K562 (cell line): ENCODE measurements around the gene AMZ1.
"Not testable (repeated sequence)": the region's sequence is repeated elsewhere in the genome, so short reads cannot be mapped to it uniquely, and the experiment has no call there.

Experiments used
- KLF10 ChIP-seq: fragments of 250-450 bp; sonication (Bioruptor Pico); IDR thresholded peaks from 2 replicates; pipeline ENCODE4 v1.6.1; 2021; ENCODE audit warnings: matching md5 sums
- MAFK ChIP-seq: IDR thresholded peaks from 2 replicates; pipeline ENCODE4 v1.6.1; 2011; ENCODE audit warnings: low read length, improper control_type of control experiment
- POLR2AphosphoS5 ChIP-seq: IDR thresholded peaks from 2 replicates; pipeline ENCODE4 v1.6.1; 2011; ENCODE audit warnings: mild to moderate bottlenecking, low read depth, low read length, moderate library complexity; ENCODE audit not compliant: control insufficient read depth, insufficient read depth
- SETDB1 ChIP-seq: IDR thresholded peaks from one replicate; pipeline ENCODE4 v1.6.1; 2012; ENCODE audit warnings: low read length, control low read depth, inconsistent platforms
- SMARCB1 ChIP-seq: IDR thresholded peaks from 2 replicates; pipeline ENCODE4 v1.6.1; 2011; ENCODE audit warnings: improper control_type of control experiment, low read depth; ENCODE audit not compliant: insufficient read length
- SP2 ChIP-seq: IDR thresholded peaks from 2 replicates; pipeline ENCODE4 v1.6.1; 2011; ENCODE audit warnings: mild to moderate bottlenecking, low read depth, low read length, moderate library complexity; ENCODE audit not compliant: poor library complexity, severe bottlenecking; ENCODE audit errors: extremely low read depth
- ZEB2 ChIP-seq: fragments of 450-650 bp; IDR thresholded peaks from 2 replicates; pipeline ENCODE4 v1.6.1; 2016
- TF ChIP-seq, protein P1 (sequence below): fragments of 450-650 bp; IDR thresholded peaks from 2 replicates; pipeline ENCODE4 v1.6.1; 2016; ENCODE audit warnings: mild to moderate bottlenecking
- TF ChIP-seq, protein P2 (sequence below), 3 experiments: IDR thresholded peaks in 2 of 3; conservative IDR thresholded peaks in 1 of 3; 2 replicates each; pipeline ENCODE4 v1.5.1; 2011 to 2012; ENCODE audit warnings: low read length in 3 of 3, mild to moderate bottlenecking in 3 of 3, control low read depth in 2 of 3, improper control_type of control experiment in 1 of 3, inconsistent platforms in 1 of 3, low read depth in 1 of 3, mixed read lengths in 1 of 3, moderate library complexity in 1 of 3; ENCODE audit not compliant: insufficient read depth in 2 of 3
- TF ChIP-seq, protein P3 (sequence below): fragments of 450-650 bp; IDR thresholded peaks from 2 replicates; pipeline ENCODE4 v1.6.1; 2016; ENCODE audit warnings: borderline replicate concordance

DNA sequence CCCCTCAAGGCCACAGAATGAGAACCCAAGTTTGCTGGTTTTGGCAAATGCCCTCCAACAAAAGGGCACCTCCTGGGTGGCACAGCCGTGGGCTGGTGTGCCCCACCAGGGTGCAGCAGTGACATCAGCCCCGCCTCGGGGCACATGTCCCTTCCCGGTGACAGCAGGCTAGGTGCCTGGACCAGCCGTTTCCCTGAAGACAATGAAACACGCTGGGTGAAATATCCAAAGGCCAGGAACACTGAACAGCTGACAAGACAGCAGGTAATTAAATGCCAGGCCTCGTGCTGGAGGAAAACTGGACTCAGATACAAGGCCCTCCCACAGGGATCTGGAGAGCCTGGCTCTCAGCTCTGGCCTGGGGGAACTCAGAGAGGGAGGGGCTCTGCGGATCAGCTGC lies 11.4 kb upstream of the AMZ1 start:
- TF ChIP-seq, protein P1, sequence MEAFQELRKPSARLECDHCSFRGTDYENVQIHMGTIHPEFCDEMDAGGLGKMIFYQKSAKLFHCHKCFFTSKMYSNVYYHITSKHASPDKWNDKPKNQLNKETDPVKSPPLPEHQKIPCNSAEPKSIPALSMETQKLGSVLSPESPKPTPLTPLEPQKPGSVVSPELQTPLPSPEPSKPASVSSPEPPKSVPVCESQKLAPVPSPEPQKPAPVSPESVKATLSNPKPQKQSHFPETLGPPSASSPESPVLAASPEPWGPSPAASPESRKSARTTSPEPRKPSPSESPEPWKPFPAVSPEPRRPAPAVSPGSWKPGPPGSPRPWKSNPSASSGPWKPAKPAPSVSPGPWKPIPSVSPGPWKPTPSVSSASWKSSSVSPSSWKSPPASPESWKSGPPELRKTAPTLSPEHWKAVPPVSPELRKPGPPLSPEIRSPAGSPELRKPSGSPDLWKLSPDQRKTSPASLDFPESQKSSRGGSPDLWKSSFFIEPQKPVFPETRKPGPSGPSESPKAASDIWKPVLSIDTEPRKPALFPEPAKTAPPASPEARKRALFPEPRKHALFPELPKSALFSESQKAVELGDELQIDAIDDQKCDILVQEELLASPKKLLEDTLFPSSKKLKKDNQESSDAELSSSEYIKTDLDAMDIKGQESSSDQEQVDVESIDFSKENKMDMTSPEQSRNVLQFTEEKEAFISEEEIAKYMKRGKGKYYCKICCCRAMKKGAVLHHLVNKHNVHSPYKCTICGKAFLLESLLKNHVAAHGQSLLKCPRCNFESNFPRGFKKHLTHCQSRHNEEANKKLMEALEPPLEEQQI = not testable (repeated sequence)
- TF ChIP-seq SMARCB1; KLF10 (CRISPR knock-in tag); POLR2AphosphoS5; ZEB2; SETDB1; SP2; MAFK: not testable (repeated sequence)
- TF ChIP-seq, protein P2, sequence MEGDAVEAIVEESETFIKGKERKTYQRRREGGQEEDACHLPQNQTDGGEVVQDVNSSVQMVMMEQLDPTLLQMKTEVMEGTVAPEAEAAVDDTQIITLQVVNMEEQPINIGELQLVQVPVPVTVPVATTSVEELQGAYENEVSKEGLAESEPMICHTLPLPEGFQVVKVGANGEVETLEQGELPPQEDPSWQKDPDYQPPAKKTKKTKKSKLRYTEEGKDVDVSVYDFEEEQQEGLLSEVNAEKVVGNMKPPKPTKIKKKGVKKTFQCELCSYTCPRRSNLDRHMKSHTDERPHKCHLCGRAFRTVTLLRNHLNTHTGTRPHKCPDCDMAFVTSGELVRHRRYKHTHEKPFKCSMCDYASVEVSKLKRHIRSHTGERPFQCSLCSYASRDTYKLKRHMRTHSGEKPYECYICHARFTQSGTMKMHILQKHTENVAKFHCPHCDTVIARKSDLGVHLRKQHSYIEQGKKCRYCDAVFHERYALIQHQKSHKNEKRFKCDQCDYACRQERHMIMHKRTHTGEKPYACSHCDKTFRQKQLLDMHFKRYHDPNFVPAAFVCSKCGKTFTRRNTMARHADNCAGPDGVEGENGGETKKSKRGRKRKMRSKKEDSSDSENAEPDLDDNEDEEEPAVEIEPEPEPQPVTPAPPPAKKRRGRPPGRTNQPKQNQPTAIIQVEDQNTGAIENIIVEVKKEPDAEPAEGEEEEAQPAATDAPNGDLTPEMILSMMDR (IDR thresholded peaks at IDR 0.05 in 2 of 3, conservative IDR thresholded peaks at IDR 0.05 in 1 of 3; ENCODE audit: insufficient read depth in 2 of 3, low read depth in 1 of 3, low read length in 3 of 3) = not testable (repeated sequence)
- TF ChIP-seq, protein P3, sequence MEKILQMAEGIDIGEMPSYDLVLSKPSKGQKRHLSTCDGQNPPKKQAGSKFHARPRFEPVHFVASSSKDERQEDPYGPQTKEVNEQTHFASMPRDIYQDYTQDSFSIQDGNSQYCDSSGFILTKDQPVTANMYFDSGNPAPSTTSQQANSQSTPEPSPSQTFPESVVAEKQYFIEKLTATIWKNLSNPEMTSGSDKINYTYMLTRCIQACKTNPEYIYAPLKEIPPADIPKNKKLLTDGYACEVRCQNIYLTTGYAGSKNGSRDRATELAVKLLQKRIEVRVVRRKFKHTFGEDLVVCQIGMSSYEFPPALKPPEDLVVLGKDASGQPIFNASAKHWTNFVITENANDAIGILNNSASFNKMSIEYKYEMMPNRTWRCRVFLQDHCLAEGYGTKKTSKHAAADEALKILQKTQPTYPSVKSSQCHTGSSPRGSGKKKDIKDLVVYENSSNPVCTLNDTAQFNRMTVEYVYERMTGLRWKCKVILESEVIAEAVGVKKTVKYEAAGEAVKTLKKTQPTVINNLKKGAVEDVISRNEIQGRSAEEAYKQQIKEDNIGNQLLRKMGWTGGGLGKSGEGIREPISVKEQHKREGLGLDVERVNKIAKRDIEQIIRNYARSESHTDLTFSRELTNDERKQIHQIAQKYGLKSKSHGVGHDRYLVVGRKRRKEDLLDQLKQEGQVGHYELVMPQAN = not testable (repeated sequence)
